ENCODE data around the gene CPNE5.

The CPNE5 gene

DNA sequence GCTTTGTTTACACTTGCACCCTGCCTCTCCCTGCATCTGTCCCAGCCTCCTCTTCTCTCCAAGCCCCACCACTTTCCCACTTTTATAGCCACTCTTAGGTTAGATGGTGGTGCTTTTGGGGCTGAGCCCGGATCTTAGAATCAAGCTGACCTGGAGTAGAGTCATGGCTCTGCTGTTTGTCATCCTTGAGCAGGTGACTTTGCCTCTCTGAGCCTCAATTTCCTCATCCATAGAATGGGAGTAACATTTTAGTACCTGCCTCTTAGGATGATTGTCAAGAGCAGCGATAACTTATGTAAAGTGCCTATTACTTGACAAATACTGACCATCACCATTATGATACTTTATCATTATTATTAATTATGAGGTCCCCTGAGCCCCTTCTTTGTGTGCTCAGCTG lies 48.2 kb downstream of the CPNE5 start:
- TF ChIP-seq, protein P1, sequence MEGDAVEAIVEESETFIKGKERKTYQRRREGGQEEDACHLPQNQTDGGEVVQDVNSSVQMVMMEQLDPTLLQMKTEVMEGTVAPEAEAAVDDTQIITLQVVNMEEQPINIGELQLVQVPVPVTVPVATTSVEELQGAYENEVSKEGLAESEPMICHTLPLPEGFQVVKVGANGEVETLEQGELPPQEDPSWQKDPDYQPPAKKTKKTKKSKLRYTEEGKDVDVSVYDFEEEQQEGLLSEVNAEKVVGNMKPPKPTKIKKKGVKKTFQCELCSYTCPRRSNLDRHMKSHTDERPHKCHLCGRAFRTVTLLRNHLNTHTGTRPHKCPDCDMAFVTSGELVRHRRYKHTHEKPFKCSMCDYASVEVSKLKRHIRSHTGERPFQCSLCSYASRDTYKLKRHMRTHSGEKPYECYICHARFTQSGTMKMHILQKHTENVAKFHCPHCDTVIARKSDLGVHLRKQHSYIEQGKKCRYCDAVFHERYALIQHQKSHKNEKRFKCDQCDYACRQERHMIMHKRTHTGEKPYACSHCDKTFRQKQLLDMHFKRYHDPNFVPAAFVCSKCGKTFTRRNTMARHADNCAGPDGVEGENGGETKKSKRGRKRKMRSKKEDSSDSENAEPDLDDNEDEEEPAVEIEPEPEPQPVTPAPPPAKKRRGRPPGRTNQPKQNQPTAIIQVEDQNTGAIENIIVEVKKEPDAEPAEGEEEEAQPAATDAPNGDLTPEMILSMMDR (IDR thresholded peaks at IDR 0.05): no peak
- Histone ChIP-seq H3K4me1 (ENCODE audit: control insufficient read depth in 1 of 2, insufficient read depth in 1 of 2, low read depth in 1 of 2, low read length in 1 of 2) (no peaks in the 10 kb centered on the region), H3K27ac (no peak overlapping the region), H3K36me3 (no peaks in the 10 kb centered on the region), H3K4me3 (ENCODE audit: low read depth in 1 of 2, low read length in 1 of 2) (no peak overlapping the region), H3K9me3 (no peaks in the 10 kb centered on the region), H3K27me3 (peaks cover 52% of the 10 kb centered on the region)

GRCh38 chr6:36788768-36789167 lies 50.5 kb downstream of the CPNE5 start:
- no peak overlapping the region for H3K4me3 ChIP-seq (ENCODE audit: low read depth in 1 of 2, low read length in 1 of 2)
- H3K9me3 ChIP-seq: no peaks in the 10 kb centered on the region
- H3K27ac ChIP-seq: no peak overlapping the region
- H3K27me3 ChIP-seq: peaks cover 52% of the 10 kb centered on the region
- TF ChIP-seq, protein P1 (IDR thresholded peaks at IDR 0.05): no peak
- no peaks in the 10 kb centered on the region for H3K4me1 ChIP-seq (ENCODE audit: control insufficient read depth in 1 of 2, insufficient read depth in 1 of 2, low read depth in 1 of 2, low read length in 1 of 2)
- no peaks in the 10 kb centered on the region for H3K36me3 ChIP-seq

DNA sequence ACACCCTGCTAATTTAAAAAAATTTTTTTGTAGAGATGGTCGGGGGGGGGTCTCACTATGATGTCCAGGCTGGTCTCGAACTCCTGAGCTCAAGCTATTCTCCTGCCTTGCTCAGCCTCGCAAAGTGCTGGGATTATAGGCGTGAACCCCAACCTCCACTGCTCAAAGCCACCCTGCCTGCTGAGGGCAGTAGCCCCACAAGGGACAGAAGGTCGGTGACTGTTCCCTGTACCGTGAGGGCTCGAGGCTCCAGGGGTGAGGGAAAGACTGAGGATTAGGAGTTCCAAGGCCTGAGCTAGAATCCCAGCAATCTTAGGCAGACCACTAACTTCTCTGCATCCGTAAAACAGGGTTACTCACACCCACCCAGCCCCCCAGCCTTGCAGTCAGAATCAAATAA lies 51.1 kb downstream of the CPNE5 start:
- Histone ChIP-seq H3K27ac (no peak overlapping the region), H3K4me3 (ENCODE audit: low read depth in 1 of 2, low read length in 1 of 2) (no peak overlapping the region), H3K36me3 (no peaks in the 10 kb centered on the region), H3K4me1 (ENCODE audit: control insufficient read depth in 1 of 2, insufficient read depth in 1 of 2, low read depth in 1 of 2, low read length in 1 of 2) (no peaks in the 10 kb centered on the region), H3K9me3 (no peaks in the 10 kb centered on the region), H3K27me3 (peaks cover 52% of the 10 kb centered on the region)
- TF ChIP-seq, protein P1 (IDR thresholded peaks at IDR 0.05): no peak

DNA sequence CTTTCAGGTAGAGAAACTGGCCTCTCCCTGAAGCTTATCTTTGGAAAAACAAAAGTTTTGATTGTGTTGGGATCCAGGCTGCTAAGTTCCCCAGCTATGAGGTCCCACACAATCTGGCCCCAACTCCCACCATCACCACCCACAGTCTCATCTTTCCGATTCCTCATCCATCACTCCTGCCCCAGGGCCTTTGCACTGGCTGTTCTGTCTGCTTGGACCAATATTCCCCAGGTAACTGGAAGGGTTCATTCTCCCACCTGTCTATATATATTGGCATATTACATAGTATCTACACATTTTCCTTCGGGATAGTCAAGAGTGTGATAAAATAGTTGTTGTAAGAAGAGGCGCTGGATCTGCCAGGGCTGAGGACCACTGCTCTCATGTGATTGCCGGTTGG lies 52.0 kb downstream of the CPNE5 start:
- no peak overlapping the region for H3K27ac ChIP-seq
- H3K4me3 ChIP-seq (ENCODE audit: low read depth in 1 of 2, low read length in 1 of 2): no peak overlapping the region
- no peaks in the 10 kb centered on the region for H3K9me3 ChIP-seq
- H3K27me3 ChIP-seq: peaks cover 49% of the 10 kb centered on the region
- H3K36me3 ChIP-seq: no peaks in the 10 kb centered on the region
- TF ChIP-seq, protein P1 (IDR thresholded peaks at IDR 0.05): no peak
- H3K4me1 ChIP-seq (ENCODE audit: control insufficient read depth in 1 of 2, insufficient read depth in 1 of 2, low read depth in 1 of 2, low read length in 1 of 2): peaks cover 6 to 7% of the 10 kb centered on the region in 2 experiments

- H3K27me3 ChIP-seq: peaks cover 39% of the 10 kb centered on the region
- no peaks in the 10 kb centered on the region for H3K9me3 ChIP-seq
- TF ChIP-seq, protein P1 (IDR thresholded peaks at IDR 0.05): no peak
- no peak overlapping the region for H3K27ac ChIP-seq
- peaks cover 17% of the 10 kb centered on the region in 2 experiments for H3K4me1 ChIP-seq (ENCODE audit: control insufficient read depth in 1 of 2, insufficient read depth in 1 of 2, low read depth in 1 of 2, low read length in 1 of 2)
- H3K36me3 ChIP-seq: no peaks in the 10 kb centered on the region
- no peak overlapping the region for H3K4me3 ChIP-seq (ENCODE audit: low read depth in 1 of 2, low read length in 1 of 2)
These were observed 53.1 kb downstream of the CPNE5 start for GRCh38 chr6:36786055-36786675.

GRCh38 chr6:36784376-36784636 lies 54.9 kb downstream of the CPNE5 start:
- TF ChIP-seq, protein P1 (IDR thresholded peaks at IDR 0.05): no peak
- Histone ChIP-seq H3K9me3 (no peaks in the 10 kb centered on the region), H3K4me3 (ENCODE audit: low read depth in 1 of 2, low read length in 1 of 2) (no peak overlapping the region), H3K36me3 (no peaks in the 10 kb centered on the region), H3K27me3 (peaks cover 21% of the 10 kb centered on the region), H3K4me1 (ENCODE audit: control insufficient read depth in 1 of 2, insufficient read depth in 1 of 2, low read depth in 1 of 2, low read length in 1 of 2) (peaks cover 35 to 36% of the 10 kb centered on the region in 2 experiments), H3K27ac (no peak overlapping the region)

Data from neutrophil (primary cell).